ENCODE results near the gene CNTN5.
A peak's percentile ranks its signal among the peaks of the same experiment; 100 is the strongest.

Gene CNTN5

GRCh38 chr11:99406345-99406744 lies 385.6 kb downstream of the CNTN5 start:
- no peak for DNase-seq

- no peak for DNase-seq
Observed at GRCh38 chr11:99410636-99411035, 389.9 kb downstream of the CNTN5 start.

GRCh38 chr11:99418927-99419720 lies 398.4 kb downstream of the CNTN5 start:
- no peak for DNase-seq

- DNase-seq: no peak
Observed at GRCh38 chr11:99419991-99420390, 399.2 kb downstream of the CNTN5 start.

GRCh38 chr11:99422581-99423427 lies 402.1 kb downstream of the CNTN5 start:
- DNase-seq: peak; percentile 31

- no peak for DNase-seq
Observed at GRCh38 chr11:99423428-99423983, 402.8 kb downstream of the CNTN5 start.

- DNase-seq: no peak
Observed at GRCh38 chr11:99424313-99425084, 403.8 kb downstream of the CNTN5 start.

- no peak for DNase-seq
Observed at GRCh38 chr11:99425596-99425995, 404.8 kb downstream of the CNTN5 start.

- no peak for DNase-seq
Observed at GRCh38 chr11:99432677-99433076, 411.9 kb downstream of the CNTN5 start.

- DNase-seq: no peak
Observed at GRCh38 chr11:99443276-99443675, 422.5 kb downstream of the CNTN5 start.

GRCh38 chr11:99446400-99446799 lies 425.7 kb downstream of the CNTN5 start:
- DNase-seq: no peak

- no peak for DNase-seq
Observed at GRCh38 chr11:99449345-99449744, 428.6 kb downstream of the CNTN5 start.

GRCh38 chr11:99452075-99452474 lies 431.3 kb downstream of the CNTN5 start:
- DNase-seq: no peak

GRCh38 chr11:99461913-99462312 lies 441.2 kb downstream of the CNTN5 start:
- no peak for DNase-seq

GRCh38 chr11:99464985-99465384 lies 444.2 kb downstream of the CNTN5 start:
- DNase-seq: no peak

GRCh38 chr11:99489581-99489980 lies 468.8 kb downstream of the CNTN5 start:
- peak; percentile 17 for DNase-seq

- DNase-seq: no peak
Observed at GRCh38 chr11:99494065-99494464, 473.3 kb downstream of the CNTN5 start.

- no peak for DNase-seq
Observed at GRCh38 chr11:99501655-99502054, 480.9 kb downstream of the CNTN5 start.

- peak; percentile 86 for DNase-seq
Observed at GRCh38 chr11:99505316-99505715, 484.6 kb downstream of the CNTN5 start.

GRCh38 chr11:99505831-99506230 lies 485.1 kb downstream of the CNTN5 start:
- no peak for DNase-seq

- DNase-seq: no peak
Observed at GRCh38 chr11:99509863-99510262, 489.1 kb downstream of the CNTN5 start.

GRCh38 chr11:99513368-99513767 lies 492.6 kb downstream of the CNTN5 start:
- peak; percentile 26 for DNase-seq

GRCh38 chr11:99519095-99519494 lies 498.3 kb downstream of the CNTN5 start:
- no peak for DNase-seq

Data from fibroblast of skin of abdomen (primary cell).